Measurements from ENCODE around the gene AMN.

The AMN gene

GRCh38 chr14:102905116-102906108 lies 17.1 kb upstream of the AMN start:
- H3K36me3 ChIP-seq (ENCODE audit: control insufficient read depth, insufficient read depth, low read length) = peaks cover 6% of the 10 kb centered on the region
- H3K4me3 ChIP-seq (ENCODE audit: insufficient read depth, low read depth, low read length) = no peak overlapping the region
- WGBS, 2 experiments = 95 to 97% methylated on average over 38 of the region's 38 CpGs

DNA sequence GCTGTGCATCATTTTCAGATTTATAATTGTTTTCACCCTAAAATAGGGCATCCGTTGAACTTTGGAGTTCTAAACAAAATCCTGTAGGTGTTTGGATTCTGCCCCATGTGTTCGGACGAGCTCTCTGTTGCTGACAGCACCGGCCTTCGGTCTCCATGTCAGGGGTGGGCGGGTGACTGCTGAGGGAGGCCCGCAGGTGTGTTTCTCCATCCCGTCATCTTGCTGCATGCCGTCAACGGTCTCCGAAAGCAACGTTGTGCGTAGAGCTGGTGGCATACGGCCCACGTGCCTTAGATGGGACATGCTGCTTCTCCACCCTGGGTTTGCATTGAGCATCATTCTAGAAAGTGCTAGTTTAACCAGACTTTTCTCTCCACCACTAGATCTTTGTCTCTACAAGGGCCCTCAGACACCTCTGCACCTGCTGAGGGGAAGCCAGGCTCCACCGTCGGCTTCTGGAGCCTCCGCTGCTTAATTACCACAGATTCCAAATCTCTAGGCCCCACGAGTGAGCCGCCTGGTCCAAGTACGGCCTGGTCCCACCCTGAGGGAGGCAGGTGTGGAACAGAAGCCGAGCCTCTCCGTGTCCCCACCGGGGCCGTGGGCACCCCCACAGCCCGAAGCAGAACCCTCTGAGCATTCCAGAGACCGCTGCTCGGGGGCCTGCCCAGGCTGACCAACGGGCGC lies 15.7 kb upstream of the AMN start:
- no peak overlapping the region for H3K4me3 ChIP-seq (ENCODE audit: insufficient read depth, low read depth, low read length)
- H3K36me3 ChIP-seq (ENCODE audit: control insufficient read depth, insufficient read depth, low read length) = peaks cover 6% of the 10 kb centered on the region
- H3K27me3 ChIP-seq (ENCODE audit: control insufficient read depth, insufficient read depth, low read length, poor library complexity, severe bottlenecking) = no peaks in the 10 kb centered on the region
- no peak overlapping the region for H3K27ac ChIP-seq (ENCODE audit: insufficient read depth, low read depth, low read length, poor library complexity, severe bottlenecking)
- 96 to 97% methylated on average over 30 of the region's 30 CpGs for WGBS, 2 experiments
- no peaks in the 10 kb centered on the region for H3K4me1 ChIP-seq (ENCODE audit: control insufficient read depth, insufficient read depth, low read length)
- no peaks in the 10 kb centered on the region for H3K9me3 ChIP-seq (ENCODE audit: control insufficient read depth, low read length)

More at GRCh38 chr14:102905116-102906108, 17.1 kb upstream of the AMN start:
- Histone ChIP-seq H3K4me1 (ENCODE audit: control insufficient read depth, insufficient read depth, low read length) (no peaks in the 10 kb centered on the region), H3K27me3 (ENCODE audit: control insufficient read depth, insufficient read depth, low read length, poor library complexity, severe bottlenecking) (no peaks in the 10 kb centered on the region), H3K9me3 (ENCODE audit: control insufficient read depth, low read length) (no peaks in the 10 kb centered on the region), H3K27ac (ENCODE audit: insufficient read depth, low read depth, low read length, poor library complexity, severe bottlenecking) (no peak overlapping the region)

DNA sequence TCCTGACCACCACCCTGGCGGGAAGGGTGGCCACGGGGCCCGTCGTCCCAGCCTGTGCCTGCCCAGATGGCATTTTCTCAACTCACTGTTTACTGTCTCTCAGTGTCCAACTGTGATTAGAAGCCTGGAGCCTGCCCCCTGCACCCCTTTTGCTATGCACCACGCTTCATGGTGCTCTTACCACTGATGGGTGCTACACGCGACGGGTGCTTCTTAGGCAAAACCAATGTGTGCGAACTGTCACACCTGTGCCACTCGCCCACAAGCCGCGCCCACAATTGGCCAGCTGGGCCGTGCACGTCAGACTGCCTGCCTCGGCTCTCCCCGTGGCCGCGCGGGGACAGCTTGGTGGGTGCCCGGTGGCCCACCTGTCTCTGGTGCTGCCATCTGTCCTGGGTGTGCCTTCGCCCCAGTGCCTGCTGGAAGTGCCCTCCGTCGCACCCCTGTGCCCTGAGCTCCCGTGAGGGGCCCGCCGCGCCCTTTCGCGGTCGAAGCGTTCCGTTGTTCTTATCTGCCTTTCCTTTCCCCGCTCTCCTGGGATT lies 15.1 kb upstream of the AMN start:
- Histone ChIP-seq H3K27ac (ENCODE audit: insufficient read depth, low read depth, low read length, poor library complexity, severe bottlenecking) (no peak overlapping the region), H3K27me3 (ENCODE audit: control insufficient read depth, insufficient read depth, low read length, poor library complexity, severe bottlenecking) (no peaks in the 10 kb centered on the region), H3K9me3 (ENCODE audit: control insufficient read depth, low read length) (no peaks in the 10 kb centered on the region), H3K4me1 (ENCODE audit: control insufficient read depth, insufficient read depth, low read length) (no peaks in the 10 kb centered on the region), H3K4me3 (ENCODE audit: insufficient read depth, low read depth, low read length) (no peak overlapping the region), H3K36me3 (ENCODE audit: control insufficient read depth, insufficient read depth, low read length) (peaks cover 6% of the 10 kb centered on the region)
- WGBS, 2 experiments = 95% methylated on average over 33 of the region's 33 CpGs

DNA sequence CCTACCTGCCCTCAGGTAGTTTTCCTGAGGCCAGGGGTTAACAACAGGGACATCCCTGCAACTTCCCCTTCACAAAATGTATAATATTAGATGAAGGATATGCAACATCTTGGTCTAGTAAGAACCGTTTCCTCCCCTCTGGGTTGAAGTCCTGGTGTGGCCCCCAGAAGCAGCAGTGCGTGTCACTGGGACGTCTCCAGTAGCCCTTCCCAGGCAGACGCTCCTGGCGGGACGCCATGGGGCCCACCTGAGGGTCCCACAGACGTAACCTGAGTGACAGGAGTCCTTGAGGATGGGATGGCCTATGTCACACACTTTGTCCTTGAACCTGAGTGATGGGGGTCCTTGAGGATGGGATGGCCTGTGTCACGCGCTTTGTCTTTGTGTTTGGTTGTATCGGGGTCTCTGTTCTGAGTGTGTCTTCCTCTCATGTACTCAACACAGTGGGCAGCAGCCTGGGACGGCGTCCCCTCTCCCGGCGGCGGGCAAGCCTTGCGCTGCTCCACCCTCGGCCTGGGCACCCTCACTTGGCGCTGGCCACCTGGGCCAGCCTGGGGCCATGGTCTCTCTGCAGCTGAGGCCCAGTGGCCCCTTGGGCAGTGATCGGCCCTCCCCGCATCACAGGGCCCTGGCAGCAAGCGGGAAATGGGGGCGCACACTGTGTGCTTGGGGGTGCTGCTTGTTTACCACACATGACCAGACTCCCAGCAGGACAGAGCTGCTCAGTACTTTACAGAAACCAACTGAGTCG lies 14.3 kb upstream of the AMN start:
- H3K27ac ChIP-seq (ENCODE audit: insufficient read depth, low read depth, low read length, poor library complexity, severe bottlenecking) = no peak overlapping the region
- no peaks in the 10 kb centered on the region for H3K9me3 ChIP-seq (ENCODE audit: control insufficient read depth, low read length)
- H3K27me3 ChIP-seq (ENCODE audit: control insufficient read depth, insufficient read depth, low read length, poor library complexity, severe bottlenecking) = no peaks in the 10 kb centered on the region
- H3K36me3 ChIP-seq (ENCODE audit: control insufficient read depth, insufficient read depth, low read length) = peaks cover 6% of the 10 kb centered on the region
- WGBS, 2 experiments = 95 to 97% methylated on average over 23 of the region's 23 CpGs
- no peak overlapping the region for H3K4me3 ChIP-seq (ENCODE audit: insufficient read depth, low read depth, low read length)
- H3K4me1 ChIP-seq (ENCODE audit: control insufficient read depth, insufficient read depth, low read length) = no peaks in the 10 kb centered on the region

- Histone ChIP-seq H3K27me3 (ENCODE audit: control insufficient read depth, insufficient read depth, low read length, poor library complexity, severe bottlenecking) (no peaks in the 10 kb centered on the region), H3K4me3 (ENCODE audit: insufficient read depth, low read depth, low read length) (no peak overlapping the region), H3K9me3 (ENCODE audit: control insufficient read depth, low read length) (no peaks in the 10 kb centered on the region), H3K4me1 (ENCODE audit: control insufficient read depth, insufficient read depth, low read length) (no peaks in the 10 kb centered on the region), H3K27ac (ENCODE audit: insufficient read depth, low read depth, low read length, poor library complexity, severe bottlenecking) (no peak overlapping the region), H3K36me3 (ENCODE audit: control insufficient read depth, insufficient read depth, low read length) (peaks cover 6% of the 10 kb centered on the region)
- 93 to 94% methylated on average over 29 of the region's 29 CpGs for WGBS, 2 experiments
Measured at GRCh38 chr14:102908766-102909455, 13.6 kb upstream of the AMN start.

DNA sequence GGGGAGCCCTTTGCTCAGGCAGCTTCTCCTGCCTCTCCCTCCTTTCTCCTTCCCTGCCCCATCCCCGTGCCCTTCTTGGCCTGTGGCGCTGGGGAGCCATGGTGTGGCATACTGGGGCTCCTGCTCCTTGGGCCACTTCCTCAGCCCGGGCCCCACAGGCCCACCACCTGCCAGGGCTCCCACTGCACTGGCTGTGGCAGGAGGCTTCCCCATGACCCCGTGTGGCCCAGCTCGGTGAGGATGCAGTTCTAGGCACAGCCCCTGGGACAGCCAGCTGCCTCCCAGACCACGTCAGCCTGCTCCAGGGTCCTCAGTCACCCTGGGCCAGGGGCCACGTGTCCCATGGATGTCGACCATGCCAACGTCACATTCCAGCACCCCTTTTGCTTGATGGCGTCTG lies 13.0 kb upstream of the AMN start:
- no peak overlapping the region for H3K27ac ChIP-seq (ENCODE audit: insufficient read depth, low read depth, low read length, poor library complexity, severe bottlenecking)
- H3K9me3 ChIP-seq (ENCODE audit: control insufficient read depth, low read length) = no peaks in the 10 kb centered on the region
- no peaks in the 10 kb centered on the region for H3K4me1 ChIP-seq (ENCODE audit: control insufficient read depth, insufficient read depth, low read length)
- H3K36me3 ChIP-seq (ENCODE audit: control insufficient read depth, insufficient read depth, low read length) = peaks cover 6% of the 10 kb centered on the region
- H3K27me3 ChIP-seq (ENCODE audit: control insufficient read depth, insufficient read depth, low read length, poor library complexity, severe bottlenecking) = no peaks in the 10 kb centered on the region
- no peak overlapping the region for H3K4me3 ChIP-seq (ENCODE audit: insufficient read depth, low read depth, low read length)
- WGBS, 2 experiments = 91 to 92% methylated on average over 10 of the region's 10 CpGs

GRCh38 chr14:102909911-102910310 lies 12.6 kb upstream of the AMN start:
- WGBS, 2 experiments = 90 to 92% methylated on average over 9 to 10 of the region's 10 CpGs

DNA sequence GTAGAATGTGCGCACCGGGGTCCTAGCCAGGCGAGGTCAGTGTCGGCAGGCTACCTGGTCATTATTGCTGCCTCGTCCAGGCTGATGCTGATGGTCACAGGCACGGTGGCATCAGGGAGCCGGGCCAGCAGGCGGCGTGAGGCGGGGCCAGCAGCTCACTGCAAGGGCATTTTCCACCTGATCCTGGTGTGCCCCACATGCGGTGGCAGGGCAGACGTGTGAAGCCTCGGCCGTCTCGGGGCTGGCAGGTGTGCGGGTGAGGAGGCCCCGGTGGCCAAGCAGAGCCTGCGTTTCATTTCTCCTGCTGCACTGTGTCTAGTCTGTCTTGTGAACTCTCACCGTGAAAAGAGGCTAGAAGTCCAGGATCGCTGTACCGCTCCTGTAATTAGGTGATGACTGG lies 12.0 kb upstream of the AMN start:
- H3K27ac ChIP-seq (ENCODE audit: insufficient read depth, low read depth, low read length, poor library complexity, severe bottlenecking) = no peak overlapping the region
- whole genome bisulfite sequencing, 2 experiments = 93 to 94% methylated on average over 21 of the region's 21 CpGs

More at GRCh38 chr14:102909911-102910310, 12.6 kb upstream of the AMN start:
- no peak overlapping the region for H3K27ac ChIP-seq (ENCODE audit: insufficient read depth, low read depth, low read length, poor library complexity, severe bottlenecking)
- H3K4me1 ChIP-seq (ENCODE audit: control insufficient read depth, insufficient read depth, low read length) = no peaks in the 10 kb centered on the region
- no peaks in the 10 kb centered on the region for H3K9me3 ChIP-seq (ENCODE audit: control insufficient read depth, low read length)
- peaks cover 6% of the 10 kb centered on the region for H3K36me3 ChIP-seq (ENCODE audit: control insufficient read depth, insufficient read depth, low read length)
- H3K27me3 ChIP-seq (ENCODE audit: control insufficient read depth, insufficient read depth, low read length, poor library complexity, severe bottlenecking) = no peaks in the 10 kb centered on the region
- no peak overlapping the region for H3K4me3 ChIP-seq (ENCODE audit: insufficient read depth, low read depth, low read length)

DNA sequence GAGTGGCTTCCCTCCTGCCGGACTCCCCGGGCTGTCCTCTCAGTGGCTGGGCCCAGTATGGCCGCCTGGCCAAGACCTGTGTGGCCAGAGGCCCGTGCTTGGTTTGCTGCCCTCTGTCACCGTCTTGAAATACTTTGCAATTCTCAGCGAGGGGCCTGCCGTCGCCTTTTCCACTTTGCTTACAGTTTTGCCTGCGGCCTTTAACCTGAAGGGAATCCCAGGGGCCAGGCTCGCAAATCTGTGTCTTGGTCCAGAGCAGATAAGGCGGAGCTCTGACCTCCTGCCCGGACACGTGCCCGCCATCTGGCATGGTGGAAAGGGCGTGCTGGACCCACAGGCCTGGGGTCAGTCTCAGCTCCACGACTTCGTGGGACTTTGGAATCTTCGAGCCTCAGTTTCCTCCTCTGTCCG lies 10.9 kb upstream of the AMN start:
- Histone ChIP-seq H3K4me3 (ENCODE audit: insufficient read depth, low read depth, low read length) (no peak overlapping the region), H3K9me3 (ENCODE audit: control insufficient read depth, low read length) (no peaks in the 10 kb centered on the region), H3K4me1 (ENCODE audit: control insufficient read depth, insufficient read depth, low read length) (no peaks in the 10 kb centered on the region), H3K36me3 (ENCODE audit: control insufficient read depth, insufficient read depth, low read length) (peaks cover 4% of the 10 kb centered on the region), H3K27ac (ENCODE audit: insufficient read depth, low read depth, low read length, poor library complexity, severe bottlenecking) (no peak overlapping the region), H3K27me3 (ENCODE audit: control insufficient read depth, insufficient read depth, low read length, poor library complexity, severe bottlenecking) (no peaks in the 10 kb centered on the region)
- 89 to 91% methylated on average over 19 of the region's 19 CpGs for WGBS, 2 experiments

More for the DNA sequence above, 12.0 kb upstream of the AMN start:
- Histone ChIP-seq H3K27me3 (ENCODE audit: control insufficient read depth, insufficient read depth, low read length, poor library complexity, severe bottlenecking) (no peaks in the 10 kb centered on the region), H3K4me3 (ENCODE audit: insufficient read depth, low read depth, low read length) (no peak overlapping the region), H3K9me3 (ENCODE audit: control insufficient read depth, low read length) (no peaks in the 10 kb centered on the region), H3K4me1 (ENCODE audit: control insufficient read depth, insufficient read depth, low read length) (no peaks in the 10 kb centered on the region), H3K36me3 (ENCODE audit: control insufficient read depth, insufficient read depth, low read length) (peaks cover 6% of the 10 kb centered on the region)
